Myometrial cell (primary cell): ENCODE data around the gene HSPE1. TPM values are rescaled to one million over a fixed set of nuclear protein-coding genes. Genes with fewer than 3 reads are reported as not detected.

Experiments
- total RNA-seq: library from RNA; depleted of rRNA; stranded (reverse); fragments of >200 nt; gene quantifications from 2 replicates; pipeline ENCODE4 v1.2.3, GENCODE V29; 2015

The HSPE1 gene
- 124 and 151 TPM in 2 replicates for total RNA-seq

GRCh38 chr2:197499594-197500502 is at the start of gene HSPE1, which contains the start of gene HSPD1:
HSPE1 (plus strand) TSS chr2:197500379; CDS start chr2:197500437, 58 bp downstream.
HSPD1 (minus strand) TSS chr2:197499840; CDS start chr2:197498848, 992 bp downstream.

DNA sequence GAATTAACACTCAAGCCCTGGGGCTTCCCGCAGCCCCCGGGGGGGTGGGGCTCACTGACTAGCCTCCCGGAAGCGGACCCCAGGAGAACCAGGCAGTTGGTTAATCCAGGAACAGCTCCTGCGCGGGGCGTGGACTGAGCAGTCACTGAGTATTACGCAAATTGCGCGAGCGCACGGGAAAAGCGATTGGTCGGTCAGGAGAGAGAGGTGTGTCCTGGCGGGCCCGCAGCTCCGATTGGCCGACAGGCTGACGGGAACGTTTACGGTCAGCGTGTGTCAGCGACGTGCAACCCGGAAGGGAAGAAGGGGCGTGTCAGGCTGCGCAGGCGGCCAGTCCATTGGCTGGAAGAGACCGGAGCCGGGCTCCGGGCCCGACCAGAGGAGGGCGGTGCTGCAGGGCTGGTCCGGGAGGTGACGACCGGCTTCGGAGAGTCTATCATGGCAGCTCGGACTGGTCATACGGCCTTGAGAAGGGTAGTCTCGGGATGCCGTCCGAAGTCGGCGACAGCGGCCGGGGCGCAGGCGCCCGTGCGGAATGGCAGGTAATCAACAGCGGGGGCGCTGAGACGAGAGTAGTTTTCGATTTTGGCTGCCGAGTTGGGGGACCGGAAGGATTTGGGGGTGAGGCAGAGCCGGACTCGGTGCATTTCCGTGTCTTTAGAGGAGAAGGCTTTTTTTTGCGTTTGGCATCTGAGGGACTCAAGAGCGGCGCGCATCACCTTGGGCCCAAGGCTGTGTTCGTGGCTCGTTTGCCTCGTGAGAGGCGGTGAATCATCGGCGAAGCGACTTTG is 46.9 kb upstream of the HSPE1 start, which contains the start of gene COQ10B:
Gene COQ10B (plus strand): TSS at position 430 of the 791 bp plus-strand sequence. CDS start 9 bp downstream, at position 439.

DNA sequence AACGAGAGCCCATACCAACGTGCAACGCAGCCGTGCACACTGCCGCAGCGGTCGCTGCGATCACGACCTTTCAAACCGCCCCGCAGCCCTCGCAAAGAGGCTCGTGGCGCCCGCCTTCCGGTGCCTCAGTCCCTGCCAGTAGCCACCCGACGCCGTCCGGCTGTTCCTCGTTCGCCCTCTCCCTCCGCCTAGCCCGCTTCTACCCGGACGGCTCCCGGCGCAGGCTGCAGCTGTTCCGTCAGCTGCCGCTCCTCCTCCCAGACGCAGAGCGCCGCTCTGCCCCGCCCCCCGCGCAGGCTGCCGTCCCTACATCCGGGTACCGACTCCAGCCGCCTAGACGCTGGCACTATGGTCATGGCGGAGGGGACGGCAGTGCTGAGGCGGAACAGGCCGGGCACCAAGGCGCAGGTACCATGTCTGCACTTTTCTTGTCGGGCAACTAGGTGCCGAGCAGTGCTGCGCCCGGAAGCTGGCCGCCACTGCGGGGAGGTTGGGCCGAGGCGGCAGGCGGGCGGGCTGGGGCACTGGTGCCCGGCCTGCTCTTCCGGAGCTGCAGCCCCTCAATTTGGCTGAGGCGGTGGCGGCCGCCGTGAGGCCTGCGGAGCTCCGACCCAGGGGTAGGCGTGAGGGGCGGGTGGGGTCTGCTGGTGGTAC is 15.7 kb downstream of the HSPE1 start, which contains the start of gene MOB4:
Gene MOB4 (plus strand): TSS at position 328 of the 654 bp plus-strand sequence. CDS start 21 bp downstream, at position 349.

Other genes starting within 250 kb of the HSPE1 start
- gene ANKRD44, start 189.6 kb upstream of the HSPE1 start, total RNA-seq, result 2.3 and 50.5 TPM in 2 replicates
- 119 and 156 TPM in 2 replicates for gene SF3B1, start 65.4 kb upstream of the HSPE1 start, total RNA-seq
- gene COQ10B, start 46.8 kb upstream of the HSPE1 start, total RNA-seq, result 32.0 and 38.8 TPM in 2 replicates
- 204 and 241 TPM in 2 replicates for gene HSPD1, start 539 bp upstream of the HSPE1 start, total RNA-seq
- gene MOB4, start 15.7 kb downstream of the HSPE1 start, total RNA-seq, result 15.6 and 33.8 TPM in 2 replicates
- 0.29 and 1.9 TPM in 2 replicates for gene RFTN2, start 175.2 kb downstream of the HSPE1 start, total RNA-seq
- 1.9 and 3.7 TPM in 2 replicates for gene MARS2, start 205.0 kb downstream of the HSPE1 start, total RNA-seq